ENCODE measurements around the gene RAB6B. TPM values are rescaled to one million over a fixed set of nuclear protein-coding genes. Genes with fewer than 3 reads are reported as not detected.

The RAB6B gene
- 0.51 and 0.83 TPM in 2 replicates for total RNA-seq
- 1.5 and 2.1 TPM in 2 replicates for polyA plus RNA-seq
- 1.9 and 2.9 TPM in 2 replicates for polyA plus RNA-seq (2012)
- 0.08 and 1.8 TPM in 2 replicates for polyA minus RNA-seq (ENCODE audit: low replicate concordance)

GRCh38 chr3:133895208-133896001, at the start of gene RAB6B:
Gene RAB6B (minus strand): TSS chr3:133895882. CDS start chr3:133895466, 416 bp downstream.
- Histone ChIP-seq H3K9ac (ENCODE audit: insufficient read depth, low read length) (peak within 1 kb of the TSS; percentile 45), H3K27me3 (ENCODE audit: control insufficient read depth, insufficient read depth, low read length) (peaks cover 28% of the 10 kb centered on the region), H3K4me3 (replicated peaks in 1 of 4; ENCODE audit: control extremely low read depth in 1 of 4, insufficient read depth in 1 of 4, low read depth in 3 of 4, low read length in 4 of 4) (peak within 1 kb of the TSS; percentile 51 to 67 (median 59)), H2AFZ (ENCODE audit: low read length) (peak within 1 kb of the TSS; percentile 71), H3K4me1 (ENCODE audit: control insufficient read depth, extremely low read depth, insufficient read depth, low read length) (no peaks in the 10 kb centered on the region), H3K4me2 (ENCODE audit: extremely low read depth, insufficient read depth, low read length) (peak within 1 kb of the TSS; percentile 90), H3K79me2 (ENCODE audit: control insufficient read depth, insufficient read depth, low read length) (no peaks in the 10 kb centered on the region), H3K9me3 (ENCODE audit: control insufficient read depth, insufficient read depth, low read depth, low read length) (no peaks in the 10 kb centered on the region), H3K36me3 (ENCODE audit: control insufficient read depth, insufficient read depth, low read length) (no peaks in the 10 kb centered on the region), H3K27ac (ENCODE audit: insufficient read depth, low read length) (no peak within 1 kb of the TSS), H4K20me1 (ENCODE audit: control insufficient read depth, extremely low read depth, insufficient read depth, low read length) (no peaks in the 10 kb centered on the region)
- DNase-seq (ENCODE audit: low read depth in 2 of 2) = peak; percentile 23 to 51
- no peak for TF ChIP-seq EZH2 (IDR thresholded peaks at IDR 0.05; ENCODE audit: low read length, missing control alignments)
- no peak for TF ChIP-seq CTCF (conservative IDR thresholded peaks at IDR 0.05 in 1 of 2, IDR thresholded peaks at IDR 0.05 in 1 of 2; ENCODE audit: low read depth in 1 of 2, low read length in 2 of 2)

- peak in 1 of 2 donors; percentile 1 for TF ChIP-seq CTCF (conservative IDR thresholded peaks at IDR 0.05 in 1 of 2, IDR thresholded peaks at IDR 0.05 in 1 of 2; ENCODE audit: low read depth in 1 of 2, low read length in 2 of 2)
- no peak for TF ChIP-seq EZH2 (IDR thresholded peaks at IDR 0.05; ENCODE audit: low read length, missing control alignments)
- H2AFZ ChIP-seq (ENCODE audit: low read length) = no peak overlapping the region
- peak; percentile 95 for DNase-seq (ENCODE audit: low read depth in 2 of 2)
- H3K79me2 ChIP-seq (ENCODE audit: control insufficient read depth, insufficient read depth, low read length) = no peaks in the 10 kb centered on the region
- H3K9ac ChIP-seq (ENCODE audit: insufficient read depth, low read length) = no peak overlapping the region
- H4K20me1 ChIP-seq (ENCODE audit: control insufficient read depth, extremely low read depth, insufficient read depth, low read length) = no peaks in the 10 kb centered on the region
- H3K9me3 ChIP-seq (ENCODE audit: control insufficient read depth, insufficient read depth, low read depth, low read length) = no peaks in the 10 kb centered on the region
- H3K4me1 ChIP-seq (ENCODE audit: control insufficient read depth, extremely low read depth, insufficient read depth, low read length) = peaks cover 24% of the 10 kb centered on the region
- H3K36me3 ChIP-seq (ENCODE audit: control insufficient read depth, insufficient read depth, low read length) = no peaks in the 10 kb centered on the region
- H3K27ac ChIP-seq (ENCODE audit: insufficient read depth, low read length) = peak overlapping the region; percentile 32
- no peaks in the 10 kb centered on the region for H3K27me3 ChIP-seq (ENCODE audit: control insufficient read depth, insufficient read depth, low read length)
- H3K4me3 ChIP-seq (replicated peaks in 1 of 4; ENCODE audit: control extremely low read depth in 1 of 4, insufficient read depth in 1 of 4, low read depth in 3 of 4, low read length in 4 of 4) = no peak overlapping the region
- peak overlapping the region; percentile 73 for H3K4me2 ChIP-seq (ENCODE audit: extremely low read depth, insufficient read depth, low read length)
Observed at GRCh38 chr3:133944641-133945380, 49.1 kb upstream of the RAB6B start.

GRCh38 chr3:133944181-133944580, 48.5 kb upstream of the RAB6B start:
- peak; percentile 68 to 87 for DNase-seq (ENCODE audit: low read depth in 2 of 2)
- no peaks in the 10 kb centered on the region for H3K9me3 ChIP-seq (ENCODE audit: control insufficient read depth, insufficient read depth, low read depth, low read length)
- TF ChIP-seq CTCF (conservative IDR thresholded peaks at IDR 0.05 in 1 of 2, IDR thresholded peaks at IDR 0.05 in 1 of 2; ENCODE audit: low read depth in 1 of 2, low read length in 2 of 2) (no peak), EZH2 (IDR thresholded peaks at IDR 0.05; ENCODE audit: low read length, missing control alignments) (no peak)
- H3K27me3 ChIP-seq (ENCODE audit: control insufficient read depth, insufficient read depth, low read length) = peaks cover 3% of the 10 kb centered on the region
- no peak overlapping the region for H3K4me3 ChIP-seq (replicated peaks in 1 of 4; ENCODE audit: control extremely low read depth in 1 of 4, insufficient read depth in 1 of 4, low read depth in 3 of 4, low read length in 4 of 4)
- H3K79me2 ChIP-seq (ENCODE audit: control insufficient read depth, insufficient read depth, low read length) = no peaks in the 10 kb centered on the region
- no peaks in the 10 kb centered on the region for H4K20me1 ChIP-seq (ENCODE audit: control insufficient read depth, extremely low read depth, insufficient read depth, low read length)
- no peaks in the 10 kb centered on the region for H3K36me3 ChIP-seq (ENCODE audit: control insufficient read depth, insufficient read depth, low read length)
- H3K27ac ChIP-seq (ENCODE audit: insufficient read depth, low read length) = peak overlapping the region; percentile 64
- no peak overlapping the region for H3K9ac ChIP-seq (ENCODE audit: insufficient read depth, low read length)
- H3K4me2 ChIP-seq (ENCODE audit: extremely low read depth, insufficient read depth, low read length) = peak overlapping the region; percentile 73
- no peak overlapping the region for H2AFZ ChIP-seq (ENCODE audit: low read length)
- peaks cover 24% of the 10 kb centered on the region for H3K4me1 ChIP-seq (ENCODE audit: control insufficient read depth, extremely low read depth, insufficient read depth, low read length)
